GM12878 (cell line): Measurements from ENCODE around the gene TIMM22. TPM values are rescaled to one million over a fixed set of nuclear protein-coding genes. Genes with fewer than 3 reads are reported as not detected.

Experiments used
- ATAC-seq: fragments of 200-7000 bp; cut with Tn5 transposase; 3 replicates; pipeline ENCODE4 v1.9.1; 2020; ENCODE audit warnings: mild to moderate bottlenecking, moderate library complexity
- BruUV-seq: library from RNA; stranded (reverse); fragments of 400-500 nt; replicated peaks from 2 replicates; lab custom pipeline; 2021; lab: Mats Ljungman, UMichigan
- CTCF ChIA-PET: fragments of 300-600 bp; sonication (Branson Sonifier 250); formaldehyde crosslinking; extraction: SDS; loops from one replicate; lab custom pipeline; 2021; ENCODE audit warnings: inconsistent platforms; lab: Yijun Ruan, JAX
- POLR2A ChIA-PET: fragments of 350-600 bp; formaldehyde crosslinking; extraction: SDS; loops from one replicate; lab custom pipeline; 2021; ENCODE audit warnings: inconsistent platforms; lab: Charles Lee
- RAD21 ChIA-PET: fragments of 300-600 bp; sonication (Branson Sonifier 250); formaldehyde crosslinking; loops from one replicate; lab custom pipeline; 2023; ENCODE audit warnings: antibody characterized with exemption; ENCODE audit not compliant: unreplicated experiment; lab: Charles Lee
- SMC1A ChIA-PET: fragments of 300-600 bp; sonication (Branson Sonifier 250); formaldehyde crosslinking; loops from one replicate; lab custom pipeline; 2023; ENCODE audit not compliant: unreplicated experiment, uncharacterized antibody; lab: Charles Lee
- DNase-seq: peaks from one replicate; pipeline ENCODE4 v3.0.0-alpha.2; 2011; ENCODE audit warnings: low read depth, low spot score
- FAIRE-seq: peaks from 3 replicates; lab custom pipeline; 2011; peaks lifted over from hg19 to GRCh38; lab: Jason Lieb, UNC
- H2AFZ ChIP-seq: 2 replicates; pipeline ENCODE4 v1.6.0; 2011; ENCODE audit warnings: low read depth, low read length, control low read depth; ENCODE audit not compliant: control insufficient read depth
- H3K27ac ChIP-seq: 2 replicates; pipeline ENCODE4 v1.5.1; 2011; ENCODE audit warnings: control low read depth; ENCODE audit not compliant: control insufficient read depth, insufficient read depth
- H3K27me3 ChIP-seq, 2 experiments: replicated peaks in 1 of 2; 2 replicates each; pipeline versions ENCODE4 v1.6.0 to v1.6.1; 2011; ENCODE audit warnings: low read length in 1 of 2; ENCODE audit not compliant: control insufficient read depth in 2 of 2, insufficient read depth in 2 of 2
- H3K36me3 ChIP-seq, 2 experiments: 2 replicates each; pipeline ENCODE4 v1.5.1; 2011; ENCODE audit warnings: low read length in 1 of 2; ENCODE audit not compliant: control insufficient read depth in 2 of 2, insufficient read depth in 2 of 2
- H3K4me1 ChIP-seq: 2 replicates; pipeline ENCODE4 v1.6.1; 2011; ENCODE audit warnings: mild to moderate bottlenecking, low read length, moderate library complexity, mixed read lengths; ENCODE audit not compliant: control insufficient read depth, insufficient read depth
- H3K4me2 ChIP-seq: 2 replicates; pipeline ENCODE4 v1.6.0; 2011; ENCODE audit warnings: control low read depth; ENCODE audit not compliant: control insufficient read depth, insufficient read depth
- H3K4me3 ChIP-seq: fragments of 200-600 bp; sonication (generic); 2 replicates; pipeline ENCODE4 v1.5.1; 2016
- H3K79me2 ChIP-seq: 2 replicates; pipeline ENCODE4 v1.6.0; 2011; ENCODE audit warnings: low read length; ENCODE audit not compliant: control insufficient read depth, insufficient read depth
- H3K9ac ChIP-seq: 2 replicates; pipeline ENCODE4 v1.8.0; 2011; ENCODE audit warnings: low read length, control low read depth, mixed read lengths; ENCODE audit not compliant: control insufficient read depth, insufficient read depth
- H3K9me3 ChIP-seq: replicated peaks from 3 replicates; pipeline ENCODE4 v1.5.1; 2011; ENCODE audit warnings: mild to moderate bottlenecking, low read length; ENCODE audit not compliant: control insufficient read depth, insufficient read depth
- H4K20me1 ChIP-seq: 2 replicates; pipeline ENCODE4 v1.6.0; 2011; ENCODE audit not compliant: control insufficient read depth, insufficient read depth
- ASH2L ChIP-seq: fragments of 300-600, 200-600 bp; sonication (generic); IDR thresholded peaks from 2 replicates; pipeline ENCODE4 v1.6.1; 2017; ENCODE audit warnings: low read depth, mild to moderate bottlenecking, borderline replicate concordance
- MEF2A ChIP-seq: IDR thresholded peaks from 2 replicates; pipeline ENCODE4 v1.6.1; 2011; ENCODE audit warnings: low read depth, mild to moderate bottlenecking, low read length, moderate library complexity; ENCODE audit not compliant: insufficient read depth
- MTA2 ChIP-seq: fragments of 450-650 bp; IDR thresholded peaks from 2 replicates; pipeline ENCODE4 v1.6.1; 2016; ENCODE audit warnings: low read depth, mild to moderate bottlenecking, moderate library complexity
- SMAD5 ChIP-seq: IDR thresholded peaks from 2 replicates; pipeline ENCODE4 v1.6.1; 2016; ENCODE audit warnings: antibody characterized with exemption, low read depth
- TARDBP ChIP-seq: IDR thresholded peaks from 2 replicates; pipeline ENCODE4 v1.6.1; 2016; ENCODE audit warnings: borderline replicate concordance
- TCF12 ChIP-seq: IDR thresholded peaks from 2 replicates; pipeline ENCODE4 v1.6.1; 2011; ENCODE audit warnings: low read depth, mild to moderate bottlenecking, low read length
- ZNF24 ChIP-seq: fragments of 450-650 bp; IDR thresholded peaks from 2 replicates; pipeline ENCODE4 v1.6.1; 2017; ENCODE audit warnings: antibody characterized with exemption, mild to moderate bottlenecking
- ZNF274 ChIP-seq: IDR thresholded peaks from one replicate; pipeline ENCODE4 v1.8.0; 2011; ENCODE audit not compliant: insufficient read length, insufficient read depth
- ZNF592 ChIP-seq: fragments of 450-650 bp; IDR thresholded peaks from 2 replicates; pipeline ENCODE4 v1.6.1; 2017; ENCODE audit warnings: mild to moderate bottlenecking, moderate library complexity
- WGBS: methylation state at CpG from one replicate; pipeline ENCODE4 v1.1.6; 2016; ENCODE audit warnings: low lambda C conversion rate; ENCODE audit not compliant: insufficient replicate concordance, insufficient coverage; ENCODE audit errors: missing lambda C conversion rate; 5-methylcytosine and 5-hydroxymethylcytosine counted together
- in situ Hi-C: fragments of 300-500 bp; cut with MboI; formaldehyde crosslinking; loops from 9 replicates; pipeline ENCODE4 v1.14.3; 2018; ENCODE audit warnings: mixed read lengths
- intact Hi-C: fragments of 100-400 bp; cut with micrococcal nuclease; formaldehyde crosslinking; loops from one replicate; pipeline ENCODE4 v1.14.2; 2022; ENCODE audit not compliant: unreplicated experiment
- polyA plus RNA-seq, 11 experiments: library from polyadenylated mRNA; depleted of rRNA in 4 of 11; unstranded in 6 of 11; stranded (reverse) in 5 of 11; fragments of >200 nt; fragmentation: Nextera tagmentation in 4 of 11; fragmentation: Illumina TruSeq in 1 of 11; extraction: Ambion mirVana in 4 of 11; extraction: Trizol in 1 of 11; gene quantifications; 1 replicate in 1 of 11; 2 replicates in 10 of 11; pipeline versions ENCODE4 v1.2.1 to v1.2.3, GENCODE V29; 2011 to 2016; ENCODE audit warnings: inconsistent platforms in 2 of 11, missing spikeins in 2 of 11, low read depth in 1 of 11
- total RNA-seq, 4 experiments: library from RNA; depleted of rRNA in 3 of 4; stranded (reverse); fragments of >200 nt in 3 of 4; fragmentation: Illumina TruSeq in 1 of 4; extraction: Trizol in 1 of 4; gene quantifications; 2 replicates each; pipeline versions ENCODE4 v1.2.1 to v1.2.3, GENCODE V29; 2013 to 2021
- TF ChIP-seq, protein P1 (sequence below): fragments of 450-650 bp; IDR thresholded peaks from 2 replicates; pipeline ENCODE4 v1.6.1; 2018; ENCODE audit warnings: borderline replicate concordance, mild to moderate bottlenecking; ENCODE audit not compliant: partially characterized antibody
- TF ChIP-seq, protein P2 (sequence below): fragments of 450-650 bp; IDR thresholded peaks from 2 replicates; pipeline ENCODE4 v1.6.1; 2017; ENCODE audit warnings: mild to moderate bottlenecking, moderate library complexity

Gene TIMM22
- total and polyA plus RNA-seq, 10 of the 15 experiments (the other 5 are each of a cell fraction or from before 2014, with no cell fraction given) = 4.4 to 25.0 (median 10.6) TPM

- no peak for TF ChIP-seq ZNF592
Measured at GRCh38 chr17:1012823-1013728, 16.1 kb downstream of the TIMM22 start (continued).

DNA sequence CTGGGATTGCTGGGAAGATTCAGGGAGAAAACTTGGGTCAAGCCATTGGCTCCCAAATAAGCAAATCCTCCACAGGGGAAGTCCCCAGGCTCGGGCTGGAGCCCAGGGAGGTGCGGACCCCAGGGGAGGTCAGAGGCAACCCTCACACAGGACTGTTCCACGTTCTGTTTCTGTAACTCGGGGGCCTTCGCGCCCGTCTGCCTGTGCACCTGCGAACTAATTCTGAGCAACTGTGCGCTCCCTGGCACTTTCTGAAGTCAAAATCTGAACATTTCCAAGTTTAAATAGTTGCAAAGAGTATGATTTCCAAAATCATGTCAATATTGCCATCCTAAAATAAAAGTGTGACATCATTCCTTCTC, 16.8 kb downstream of the TIMM22 start:
- SMC1A ChIA-PET = no interaction called here
- no TSS peak for BruUV-seq
- no peak overlapping the region for H2AFZ ChIP-seq
- POLR2A ChIA-PET = no interaction called here
- CTCF ChIA-PET = no interaction called here
- ATAC-seq (no peak), DNase-seq (no peak), FAIRE-seq (no peak)
- no peaks in the 10 kb centered on the region for H3K9me3 ChIP-seq
- H3K4me2 ChIP-seq = no peak overlapping the region
- RAD21 ChIA-PET = no interaction called here
- H3K27me3 ChIP-seq = no peaks in the 10 kb centered on the region
- peaks cover 3 to 24% of the 10 kb centered on the region in 2 experiments; a peak in 3 of 4 replicates for H3K36me3 ChIP-seq
- no peak overlapping the region for H3K9ac ChIP-seq
- no peaks in the 10 kb centered on the region for H4K20me1 ChIP-seq
- in situ Hi-C loops (no loop called here), intact Hi-C loops (no loop called here)
- H3K79me2 ChIP-seq = no peaks in the 10 kb centered on the region
- 66% methylated on average over 9 of the region's 9 CpGs for WGBS
- H3K27ac ChIP-seq = no peak overlapping the region
- no peaks in the 10 kb centered on the region for H3K4me1 ChIP-seq
- H3K4me3 ChIP-seq = no peak overlapping the region
- TF ChIP-seq TARDBP (no peak), TCF12 (no peak), ZNF274 (no peak), MEF2A (no peak), ZNF24 (no peak), ASH2L (no peak), SMAD5 (no peak), MTA2 (no peak)
- TF ChIP-seq, protein P1, sequence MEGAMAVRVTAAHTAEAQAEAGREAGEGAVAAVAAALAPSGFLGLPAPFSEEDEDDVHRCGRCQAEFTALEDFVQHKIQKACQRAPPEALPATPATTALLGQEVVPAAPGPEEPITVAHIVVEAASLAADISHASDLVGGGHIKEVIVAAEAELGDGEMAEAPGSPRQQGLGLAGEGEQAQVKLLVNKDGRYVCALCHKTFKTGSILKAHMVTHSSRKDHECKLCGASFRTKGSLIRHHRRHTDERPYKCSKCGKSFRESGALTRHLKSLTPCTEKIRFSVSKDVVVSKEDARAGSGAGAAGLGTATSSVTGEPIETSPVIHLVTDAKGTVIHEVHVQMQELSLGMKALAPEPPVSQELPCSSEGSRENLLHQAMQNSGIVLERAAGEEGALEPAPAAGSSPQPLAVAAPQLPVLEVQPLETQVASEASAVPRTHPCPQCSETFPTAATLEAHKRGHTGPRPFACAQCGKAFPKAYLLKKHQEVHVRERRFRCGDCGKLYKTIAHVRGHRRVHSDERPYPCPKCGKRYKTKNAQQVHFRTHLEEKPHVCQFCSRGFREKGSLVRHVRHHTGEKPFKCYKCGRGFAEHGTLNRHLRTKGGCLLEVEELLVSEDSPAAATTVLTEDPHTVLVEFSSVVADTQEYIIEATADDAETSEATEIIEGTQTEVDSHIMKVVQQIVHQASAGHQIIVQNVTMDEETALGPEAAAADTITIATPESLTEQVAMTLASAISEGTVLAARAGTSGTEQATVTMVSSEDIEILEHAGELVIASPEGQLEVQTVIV = no peak
- TF ChIP-seq, protein P2, sequence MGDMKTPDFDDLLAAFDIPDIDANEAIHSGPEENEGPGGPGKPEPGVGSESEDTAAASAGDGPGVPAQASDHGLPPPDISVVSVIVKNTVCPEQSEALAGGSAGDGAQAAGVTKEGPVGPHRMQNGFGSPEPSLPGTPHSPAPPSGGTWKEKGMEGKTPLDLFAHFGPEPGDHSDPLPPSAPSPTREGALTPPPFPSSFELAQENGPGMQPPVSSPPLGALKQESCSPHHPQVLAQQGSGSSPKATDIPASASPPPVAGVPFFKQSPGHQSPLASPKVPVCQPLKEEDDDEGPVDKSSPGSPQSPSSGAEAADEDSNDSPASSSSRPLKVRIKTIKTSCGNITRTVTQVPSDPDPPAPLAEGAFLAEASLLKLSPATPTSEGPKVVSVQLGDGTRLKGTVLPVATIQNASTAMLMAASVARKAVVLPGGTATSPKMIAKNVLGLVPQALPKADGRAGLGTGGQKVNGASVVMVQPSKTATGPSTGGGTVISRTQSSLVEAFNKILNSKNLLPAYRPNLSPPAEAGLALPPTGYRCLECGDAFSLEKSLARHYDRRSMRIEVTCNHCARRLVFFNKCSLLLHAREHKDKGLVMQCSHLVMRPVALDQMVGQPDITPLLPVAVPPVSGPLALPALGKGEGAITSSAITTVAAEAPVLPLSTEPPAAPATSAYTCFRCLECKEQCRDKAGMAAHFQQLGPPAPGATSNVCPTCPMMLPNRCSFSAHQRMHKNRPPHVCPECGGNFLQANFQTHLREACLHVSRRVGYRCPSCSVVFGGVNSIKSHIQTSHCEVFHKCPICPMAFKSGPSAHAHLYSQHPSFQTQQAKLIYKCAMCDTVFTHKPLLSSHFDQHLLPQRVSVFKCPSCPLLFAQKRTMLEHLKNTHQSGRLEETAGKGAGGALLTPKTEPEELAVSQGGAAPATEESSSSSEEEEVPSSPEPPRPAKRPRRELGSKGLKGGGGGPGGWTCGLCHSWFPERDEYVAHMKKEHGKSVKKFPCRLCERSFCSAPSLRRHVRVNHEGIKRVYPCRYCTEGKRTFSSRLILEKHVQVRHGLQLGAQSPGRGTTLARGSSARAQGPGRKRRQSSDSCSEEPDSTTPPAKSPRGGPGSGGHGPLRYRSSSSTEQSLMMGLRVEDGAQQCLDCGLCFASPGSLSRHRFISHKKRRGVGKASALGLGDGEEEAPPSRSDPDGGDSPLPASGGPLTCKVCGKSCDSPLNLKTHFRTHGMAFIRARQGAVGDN = no peak
